ENCODE results near the gene USPL1.

DNA sequence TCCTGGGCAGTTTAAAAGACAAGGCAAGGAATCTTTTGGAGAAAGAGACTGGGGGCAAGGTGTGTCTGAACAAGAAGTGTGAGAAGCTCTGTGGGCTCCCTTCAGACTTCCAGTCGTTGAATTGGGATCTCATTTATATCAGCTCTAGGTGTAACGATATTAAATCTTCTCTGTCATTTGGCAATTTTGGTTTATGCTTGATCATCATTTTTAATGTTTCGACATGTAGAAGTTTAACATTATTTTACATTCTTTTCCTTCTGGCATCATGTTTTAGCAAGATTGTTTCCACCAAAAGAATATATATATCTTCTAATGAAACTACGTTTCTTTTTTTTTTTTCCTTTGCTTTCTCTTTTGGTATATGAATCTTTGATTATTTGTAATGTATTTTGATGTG lies 49.3 kb downstream of the USPL1 start:
- TF ChIP-seq POLR2A (IDR thresholded peaks at IDR 0.05): no peak
- TF ChIP-seq CTCF (IDR thresholded peaks at IDR 0.05): no peak
